ENCODE measurements around the gene EPGN.

DNA sequence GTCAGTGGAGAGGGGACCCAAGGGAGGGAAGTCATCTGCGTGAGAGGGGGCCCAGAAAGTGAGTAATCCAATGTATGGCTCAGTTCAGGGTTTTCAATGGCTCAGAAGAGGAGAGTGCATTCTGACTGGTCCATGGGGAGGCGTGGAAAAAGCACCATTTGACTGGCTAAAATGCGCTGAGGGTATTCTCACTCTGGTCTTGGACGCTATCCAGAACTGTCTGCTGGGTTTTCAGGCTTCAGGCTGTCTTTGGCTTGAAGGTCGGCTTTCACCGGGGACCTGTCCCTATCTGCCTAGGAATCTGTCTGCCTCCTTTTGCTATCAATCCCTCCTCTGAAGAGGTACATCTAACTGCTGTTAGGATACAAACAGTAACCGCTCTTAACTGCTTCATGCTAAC, 26.4 kb downstream of the EPGN start:
- no peak for TF ChIP-seq POLR2A (IDR thresholded peaks at IDR 0.05; ENCODE audit: low read depth, low read length)
- TF ChIP-seq POLR2AphosphoS5 (IDR thresholded peaks at IDR 0.05; ENCODE audit: low read depth, low read length): no peak
- no peak for TF ChIP-seq TAF1 (IDR thresholded peaks at IDR 0.05; ENCODE audit: borderline replicate concordance, low read depth, low read length)
